ENCODE data around the gene CFAP157. TPM values are rescaled to one million over a fixed set of nuclear protein-coding genes. Genes with fewer than 3 reads are reported as not detected.

The CFAP157 gene
- total RNA-seq, 1 donor from 2014 or later: 25.9 TPM

- no peak for DNase-seq
- Histone ChIP-seq H3K27me3 (ENCODE audit: low read depth) (no peaks in the 10 kb centered on the region), H3K27ac (no peak overlapping the region), H3K4me3 (no peak overlapping the region), H3K4me1 (no peaks in the 10 kb centered on the region), H3K9me3 (no peaks in the 10 kb centered on the region), H3K36me3 (peaks cover 7% of the 10 kb centered on the region)
- intact Hi-C loops (cut with DNase I): no loop called here
- TF ChIP-seq CTCF (IDR thresholded peaks at IDR 0.05): no peak
- no peak for ATAC-seq
Measured at GRCh38 chr9:127707766-127708165, 978 bp downstream of the CFAP157 start.

GRCh38 chr9:127708952-127709587 lies 2.3 kb downstream of the CFAP157 start:
- Histone ChIP-seq H3K27me3 (ENCODE audit: low read depth) (no peaks in the 10 kb centered on the region), H3K4me1 (peaks cover 1% of the 10 kb centered on the region)

GRCh38 chr9:127710204-127710783 lies 3.5 kb downstream of the CFAP157 start:
- Histone ChIP-seq H3K36me3 (peaks cover 7% of the 10 kb centered on the region), H3K27me3 (ENCODE audit: low read depth) (no peaks in the 10 kb centered on the region), H3K9me3 (no peaks in the 10 kb centered on the region), H3K27ac (no peak overlapping the region), H3K4me1 (peaks cover 12% of the 10 kb centered on the region), H3K4me3 (no peak overlapping the region)
- DNase-seq (no peak), ATAC-seq (no peak)
- intact Hi-C loops (cut with DNase I): no loop called here
- TF ChIP-seq CTCF (IDR thresholded peaks at IDR 0.05): no peak

More at GRCh38 chr9:127708952-127709587, 2.3 kb downstream of the CFAP157 start:
- H3K36me3 ChIP-seq: peaks cover 7% of the 10 kb centered on the region
- intact Hi-C loops (cut with DNase I): no loop called here
- H3K4me3 ChIP-seq: no peak overlapping the region
- H3K27ac ChIP-seq: no peak overlapping the region
- no peak for TF ChIP-seq CTCF (IDR thresholded peaks at IDR 0.05)
- no peaks in the 10 kb centered on the region for H3K9me3 ChIP-seq
- DNase-seq (no peak), ATAC-seq (no peak)

GRCh38 chr9:127711226-127711701 lies 4.5 kb downstream of the CFAP157 start:
- intact Hi-C loops (cut with DNase I): no loop called here
- no peak for TF ChIP-seq CTCF (IDR thresholded peaks at IDR 0.05)
- no peaks in the 10 kb centered on the region for H3K27me3 ChIP-seq (ENCODE audit: low read depth)

GRCh38 chr9:127711831-127712274 lies 5.1 kb downstream of the CFAP157 start:
- ATAC-seq: no peak
- Histone ChIP-seq H3K27ac (no peak overlapping the region), H3K36me3 (peaks cover 7% of the 10 kb centered on the region), H3K4me3 (no peak overlapping the region), H3K27me3 (ENCODE audit: low read depth) (no peaks in the 10 kb centered on the region), H3K9me3 (no peaks in the 10 kb centered on the region), H3K4me1 (peaks cover 18% of the 10 kb centered on the region)
- intact Hi-C loops (cut with DNase I): no loop called here
- TF ChIP-seq CTCF (IDR thresholded peaks at IDR 0.05): no peak
- no peak for DNase-seq

More at GRCh38 chr9:127711226-127711701, 4.5 kb downstream of the CFAP157 start:
- Histone ChIP-seq H3K27ac (no peak overlapping the region), H3K4me1 (peaks cover 17% of the 10 kb centered on the region), H3K9me3 (no peaks in the 10 kb centered on the region), H3K36me3 (peaks cover 7% of the 10 kb centered on the region), H3K4me3 (no peak overlapping the region)
- ATAC-seq: no peak
- DNase-seq: no peak

Measured in lower lobe of right lung (tissue), 2 donors.